ENCODE results near the gene HMGB4. TPM values are rescaled to one million over a fixed set of nuclear protein-coding genes. Genes with fewer than 3 reads are reported as not detected.

The HMGB4 gene
- total RNA-seq, 4 donors from 2014 or later = not detected

DNA sequence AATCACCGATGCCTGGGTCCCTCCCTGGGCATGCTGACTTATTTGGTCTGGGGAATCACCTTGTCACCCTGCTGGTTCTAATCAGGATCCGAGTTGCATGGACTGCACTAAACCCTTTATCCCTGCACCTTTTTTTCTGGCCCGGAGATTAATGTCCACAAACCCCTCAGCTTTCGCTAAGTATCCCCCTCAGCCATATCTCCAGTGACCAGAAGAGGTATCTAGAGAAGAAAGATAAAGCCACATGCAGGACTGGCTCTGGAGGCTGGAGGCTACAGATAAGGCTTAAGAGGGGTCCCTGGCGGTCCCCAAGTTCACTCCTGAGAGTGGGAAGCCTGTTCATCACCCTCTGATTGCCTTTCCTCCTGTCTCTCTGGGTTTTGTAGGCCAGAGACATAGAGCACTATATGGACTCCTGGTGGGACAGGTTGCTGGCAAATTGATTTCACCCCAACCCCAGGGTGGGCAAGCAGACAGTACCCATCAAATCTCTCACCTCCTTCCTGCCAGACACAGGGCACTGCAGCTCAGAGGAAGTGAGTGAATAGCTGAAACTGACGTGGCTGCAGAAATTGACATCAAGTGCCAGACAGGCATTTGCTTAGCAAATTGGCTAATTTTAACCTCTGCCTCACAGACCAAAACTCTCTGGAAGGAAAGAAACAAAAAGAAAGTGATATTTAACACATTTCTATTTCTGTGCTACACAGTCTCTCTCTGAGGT is 38.8 kb downstream of the HMGB4 start:
- DNase-seq (ENCODE audit: extremely low spot score) = no peak
- Histone ChIP-seq H3K36me3 (no peaks in the 10 kb centered on the region), H3K4me1 (no peaks in the 10 kb centered on the region), H3K9me3 (no peaks in the 10 kb centered on the region), H3K4me3 (no peak overlapping the region), H3K27ac (replicated peaks in 1 of 4) (no peak overlapping the region), H3K27me3 (no peaks in the 10 kb centered on the region)
- TF ChIP-seq EP300 (IDR thresholded peaks at IDR 0.05) = no peak
- TF ChIP-seq, protein P1, sequence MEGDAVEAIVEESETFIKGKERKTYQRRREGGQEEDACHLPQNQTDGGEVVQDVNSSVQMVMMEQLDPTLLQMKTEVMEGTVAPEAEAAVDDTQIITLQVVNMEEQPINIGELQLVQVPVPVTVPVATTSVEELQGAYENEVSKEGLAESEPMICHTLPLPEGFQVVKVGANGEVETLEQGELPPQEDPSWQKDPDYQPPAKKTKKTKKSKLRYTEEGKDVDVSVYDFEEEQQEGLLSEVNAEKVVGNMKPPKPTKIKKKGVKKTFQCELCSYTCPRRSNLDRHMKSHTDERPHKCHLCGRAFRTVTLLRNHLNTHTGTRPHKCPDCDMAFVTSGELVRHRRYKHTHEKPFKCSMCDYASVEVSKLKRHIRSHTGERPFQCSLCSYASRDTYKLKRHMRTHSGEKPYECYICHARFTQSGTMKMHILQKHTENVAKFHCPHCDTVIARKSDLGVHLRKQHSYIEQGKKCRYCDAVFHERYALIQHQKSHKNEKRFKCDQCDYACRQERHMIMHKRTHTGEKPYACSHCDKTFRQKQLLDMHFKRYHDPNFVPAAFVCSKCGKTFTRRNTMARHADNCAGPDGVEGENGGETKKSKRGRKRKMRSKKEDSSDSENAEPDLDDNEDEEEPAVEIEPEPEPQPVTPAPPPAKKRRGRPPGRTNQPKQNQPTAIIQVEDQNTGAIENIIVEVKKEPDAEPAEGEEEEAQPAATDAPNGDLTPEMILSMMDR (IDR thresholded peaks at IDR 0.05) = no peak
- no peak for TF ChIP-seq POLR2AphosphoS5 (IDR thresholded peaks at IDR 0.05)
- TF ChIP-seq POLR2A (IDR thresholded peaks at IDR 0.05; ENCODE audit: low read depth) = no peak
- intact Hi-C loops (cut with DNase I) = no loop called here
- 70% methylated on average over 6 of the region's 6 CpGs for WGBS

DNA sequence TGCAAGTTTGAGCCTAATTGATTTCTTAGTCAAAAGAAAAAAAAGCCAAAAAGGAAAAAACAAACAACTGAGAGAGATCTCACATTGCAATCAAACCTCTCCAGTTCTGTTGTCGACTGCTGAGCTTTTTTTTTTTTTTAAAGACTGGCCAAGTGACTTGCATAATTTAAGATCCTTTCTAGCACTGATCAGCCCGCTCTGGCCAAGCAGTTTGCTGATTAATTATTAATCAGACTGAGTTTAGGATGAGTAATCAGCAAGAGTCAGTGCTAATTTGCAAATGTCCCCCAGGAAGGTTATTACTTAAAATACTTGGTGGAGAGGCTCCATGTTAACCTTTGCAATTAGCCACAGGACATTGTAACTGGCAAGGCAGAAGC is 39.3 kb downstream of the HMGB4 start:
- H3K36me3 ChIP-seq = no peaks in the 10 kb centered on the region
- DNase-seq (ENCODE audit: extremely low spot score) = no peak
- no peaks in the 10 kb centered on the region for H3K4me1 ChIP-seq
- TF ChIP-seq POLR2A (IDR thresholded peaks at IDR 0.05; ENCODE audit: low read depth) = no peak
- TF ChIP-seq, protein P1 (IDR thresholded peaks at IDR 0.05) = no peak
- H3K9me3 ChIP-seq = no peaks in the 10 kb centered on the region
- H3K27me3 ChIP-seq = no peaks in the 10 kb centered on the region
- H3K27ac ChIP-seq (replicated peaks in 1 of 4) = no peak overlapping the region
- intact Hi-C loops (cut with DNase I) = no loop called here
- 26% methylated on average over 2 of the region's 2 CpGs for WGBS
- no peak overlapping the region for H3K4me3 ChIP-seq

DNA sequence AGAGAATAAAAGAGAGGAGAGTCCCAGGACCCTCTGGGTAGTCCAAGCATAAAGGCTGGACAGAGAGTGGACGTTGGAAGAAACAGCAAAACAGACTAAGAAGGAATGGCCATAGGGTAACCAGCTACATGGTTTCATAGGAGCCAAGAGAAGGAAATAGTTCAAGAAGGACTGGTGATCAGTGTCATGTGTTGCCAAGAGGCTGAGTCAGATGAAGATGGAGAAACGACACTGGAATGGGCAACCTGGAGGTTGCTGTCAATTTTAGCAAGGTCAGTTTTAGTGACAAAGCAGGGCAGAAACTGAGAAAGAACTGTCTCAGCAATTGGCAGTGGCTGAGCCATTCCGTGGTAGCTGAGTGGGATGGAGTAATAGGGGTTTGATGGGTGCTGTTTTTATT is 41.4 kb downstream of the HMGB4 start:
- no peak for DNase-seq (ENCODE audit: extremely low spot score)
- no peak for TF ChIP-seq EP300 (IDR thresholded peaks at IDR 0.05)
- TF ChIP-seq, protein P1 (IDR thresholded peaks at IDR 0.05) = no peak
- TF ChIP-seq POLR2A (IDR thresholded peaks at IDR 0.05; ENCODE audit: low read depth) = no peak
- no peak for TF ChIP-seq POLR2AphosphoS5 (IDR thresholded peaks at IDR 0.05)
- intact Hi-C loops (cut with DNase I) = no loop called here
- no peaks in the 10 kb centered on the region for H3K4me1 ChIP-seq
- no peak overlapping the region for H3K4me3 ChIP-seq
- H3K27me3 ChIP-seq = peaks cover 0 to 1% (median 0%) of the 10 kb centered on the region in 4 donors
- WGBS = 70% methylated on average over 3 of the region's 3 CpGs
- H3K36me3 ChIP-seq = no peaks in the 10 kb centered on the region
- no peak overlapping the region for H3K27ac ChIP-seq (replicated peaks in 1 of 4)
- no peaks in the 10 kb centered on the region for H3K9me3 ChIP-seq

DNA sequence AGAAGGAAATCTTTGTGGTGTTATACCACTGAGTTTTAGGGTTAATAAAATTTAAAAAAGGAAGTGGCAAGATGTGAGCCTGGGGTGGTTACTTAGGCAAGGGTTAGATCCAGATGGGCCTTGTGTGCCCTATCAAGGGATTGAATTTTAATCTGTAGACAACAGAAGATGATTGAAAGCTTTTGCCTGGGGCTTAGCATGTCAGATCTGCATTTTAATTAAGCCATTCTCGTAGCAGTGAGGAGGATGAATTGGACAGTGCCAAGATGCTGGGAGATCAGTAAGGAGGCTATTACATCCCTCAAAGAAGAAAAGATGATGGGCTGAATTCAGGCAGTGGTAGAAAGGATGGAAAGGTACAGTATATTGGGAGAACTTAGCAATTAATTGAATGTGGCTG is 42.3 kb downstream of the HMGB4 start:
- H3K36me3 ChIP-seq = no peaks in the 10 kb centered on the region
- H3K4me1 ChIP-seq = no peaks in the 10 kb centered on the region
- peaks cover 0 to 6% (median 0%) of the 10 kb centered on the region in 4 donors for H3K27me3 ChIP-seq
- intact Hi-C loops (cut with DNase I) = no loop called here
- no peaks in the 10 kb centered on the region for H3K9me3 ChIP-seq
- no peak for DNase-seq (ENCODE audit: extremely low spot score)
- TF ChIP-seq POLR2A (IDR thresholded peaks at IDR 0.05; ENCODE audit: low read depth) (no peak), POLR2AphosphoS5 (IDR thresholded peaks at IDR 0.05) (no peak), EP300 (IDR thresholded peaks at IDR 0.05) (no peak)
- TF ChIP-seq, protein P1 (IDR thresholded peaks at IDR 0.05) = no peak
- H3K4me3 ChIP-seq = no peak overlapping the region
- H3K27ac ChIP-seq (replicated peaks in 1 of 4) = no peak overlapping the region
- WGBS = 62% methylated on average over 1 of the region's 1 CpG

All from esophagus muscularis mucosa (tissue), 4 donors.